DOHH2 (cell line): ENCODE results near the gene BRK1.

Source experiments
- CTCF ChIP-seq: fragments of 200-600 bp; sonication (generic); IDR thresholded peaks from one replicate; pipeline ENCODE4 v1.5.1; 2014; ENCODE audit warnings: antibody characterized with exemption, mild to moderate bottlenecking, low read depth, low read length; ENCODE audit not compliant: poor library complexity, severe bottlenecking
- EZH2phosphoT487 ChIP-seq: fragments of 200-600 bp; sonication (generic); IDR thresholded peaks from 2 replicates; pipeline ENCODE4 v1.6.1; 2017; ENCODE audit warnings: borderline replicate concordance, mild to moderate bottlenecking, antibody characterized with exemption, low read length, moderate library complexity, mixed read lengths

GRCh38 chr3:10154335-10155122 lies 39.1 kb downstream of the BRK1 start:
- no peak for TF ChIP-seq CTCF
- TF ChIP-seq EZH2phosphoT487: no peak
